ENCODE data around the gene GPR37. TPM values are rescaled to one million over a fixed set of nuclear protein-coding genes. Genes with fewer than 3 reads are reported as not detected.

The GPR37 gene
- polyA plus RNA-seq, 1 of the 3 experiments (the other 2 are of a cell fraction), result 0.03 TPM

DNA sequence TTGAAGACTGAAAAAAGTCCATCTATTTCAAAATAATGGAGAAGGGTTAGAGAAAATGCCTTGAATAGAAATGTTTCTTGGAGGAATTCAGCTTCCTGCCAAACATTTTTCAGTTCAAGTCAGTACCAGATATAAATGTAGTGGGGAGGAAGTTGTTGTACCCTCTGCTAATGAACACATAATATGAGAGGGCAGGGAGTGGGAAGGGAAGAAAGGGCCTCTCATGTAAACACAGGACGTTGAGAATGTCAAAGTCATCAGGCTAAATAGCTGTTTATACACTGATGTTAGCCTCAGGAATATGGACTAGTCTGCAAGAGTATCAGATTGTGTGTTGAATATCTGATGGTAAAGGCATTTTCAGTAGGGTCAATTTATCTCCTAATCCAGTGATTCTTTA, 37.0 kb downstream of the GPR37 start:
- Histone ChIP-seq H3K27me3 (ENCODE audit: insufficient read depth) (no peaks in the 10 kb centered on the region), H3K9ac (no peak overlapping the region), H3K79me2 (ENCODE audit: insufficient read depth) (no peaks in the 10 kb centered on the region), H2AFZ (ENCODE audit: low read depth) (no peak overlapping the region), H3K9me2 (no peaks in the 10 kb centered on the region), H4K20me1 (ENCODE audit: insufficient read depth) (no peaks in the 10 kb centered on the region), H3K9me3 (no peaks in the 10 kb centered on the region), H3K4me1 (ENCODE audit: control insufficient read depth in 1 of 2, insufficient read depth in 2 of 2, low read depth in 1 of 2, low read length in 1 of 2) (no peaks in the 10 kb centered on the region), H3K27ac (ENCODE audit: low read depth in 2 of 2, low read length in 1 of 2) (no peak overlapping the region), H3K4me2 (no peak overlapping the region), H3K4me3 (ENCODE audit: low read depth in 2 of 2, low read length in 1 of 2) (no peak overlapping the region), H3F3A (replicated peaks; ENCODE audit: insufficient read depth) (no peaks in the 10 kb centered on the region), H3K36me3 (replicated peaks in 1 of 2; ENCODE audit: control insufficient read depth in 1 of 2, insufficient read depth in 2 of 2, low read length in 1 of 2) (no peaks in the 10 kb centered on the region)
- TF ChIP-seq, protein P1, sequence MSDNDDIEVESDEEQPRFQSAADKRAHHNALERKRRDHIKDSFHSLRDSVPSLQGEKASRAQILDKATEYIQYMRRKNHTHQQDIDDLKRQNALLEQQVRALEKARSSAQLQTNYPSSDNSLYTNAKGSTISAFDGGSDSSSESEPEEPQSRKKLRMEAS (IDR thresholded peaks at IDR 0.05; ENCODE audit: low read depth), result no peak
- TF ChIP-seq RCOR1 (IDR thresholded peaks at IDR 0.05; ENCODE audit: low read length) (no peak), RXRA (IDR thresholded peaks at IDR 0.05; ENCODE audit: borderline replicate concordance, low read depth) (no peak), NFIC (IDR thresholded peaks at IDR 0.05; ENCODE audit: borderline replicate concordance) (no peak), CHD2 (IDR thresholded peaks at IDR 0.05; ENCODE audit: low read length, partially characterized antibody) (no peak), YY1 (IDR thresholded peaks at IDR 0.05; ENCODE audit: low read depth) (no peak), FOSL2 (IDR thresholded peaks at IDR 0.05; ENCODE audit: borderline replicate concordance, low read depth) (no peak), NRF1 (IDR thresholded peaks at IDR 0.05; ENCODE audit: low read depth, low read length) (no peak), EZH2phosphoT487 (IDR thresholded peaks at IDR 0.05; ENCODE audit: borderline replicate concordance, low read depth) (no peak)
- TF ChIP-seq, protein P2, sequence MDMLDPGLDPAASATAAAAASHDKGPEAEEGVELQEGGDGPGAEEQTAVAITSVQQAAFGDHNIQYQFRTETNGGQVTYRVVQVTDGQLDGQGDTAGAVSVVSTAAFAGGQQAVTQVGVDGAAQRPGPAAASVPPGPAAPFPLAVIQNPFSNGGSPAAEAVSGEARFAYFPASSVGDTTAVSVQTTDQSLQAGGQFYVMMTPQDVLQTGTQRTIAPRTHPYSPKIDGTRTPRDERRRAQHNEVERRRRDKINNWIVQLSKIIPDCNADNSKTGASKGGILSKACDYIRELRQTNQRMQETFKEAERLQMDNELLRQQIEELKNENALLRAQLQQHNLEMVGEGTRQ (IDR thresholded peaks at IDR 0.05; ENCODE audit: borderline replicate concordance, low read depth, low read length), result no peak
- TF ChIP-seq, protein P3, sequence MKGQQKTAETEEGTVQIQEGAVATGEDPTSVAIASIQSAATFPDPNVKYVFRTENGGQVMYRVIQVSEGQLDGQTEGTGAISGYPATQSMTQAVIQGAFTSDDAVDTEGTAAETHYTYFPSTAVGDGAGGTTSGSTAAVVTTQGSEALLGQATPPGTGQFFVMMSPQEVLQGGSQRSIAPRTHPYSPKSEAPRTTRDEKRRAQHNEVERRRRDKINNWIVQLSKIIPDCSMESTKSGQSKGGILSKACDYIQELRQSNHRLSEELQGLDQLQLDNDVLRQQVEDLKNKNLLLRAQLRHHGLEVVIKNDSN (IDR thresholded peaks at IDR 0.05; ENCODE audit: borderline replicate concordance, low read depth), result no peak
- DNase-seq, result no peak
- 5% methylated on average over 1 of the region's 1 CpG for WGBS (ENCODE audit: low lambda C conversion rate)
- CTCF ChIA-PET, result interaction anchor here (0.6 to 1.2 kb wide), 3 partner anchors 13 to 194 kb away, joined by 3 read pairs; no protein-coding TSS in a partner anchor
- POLR2A ChIA-PET, result no interaction called here

DNA sequence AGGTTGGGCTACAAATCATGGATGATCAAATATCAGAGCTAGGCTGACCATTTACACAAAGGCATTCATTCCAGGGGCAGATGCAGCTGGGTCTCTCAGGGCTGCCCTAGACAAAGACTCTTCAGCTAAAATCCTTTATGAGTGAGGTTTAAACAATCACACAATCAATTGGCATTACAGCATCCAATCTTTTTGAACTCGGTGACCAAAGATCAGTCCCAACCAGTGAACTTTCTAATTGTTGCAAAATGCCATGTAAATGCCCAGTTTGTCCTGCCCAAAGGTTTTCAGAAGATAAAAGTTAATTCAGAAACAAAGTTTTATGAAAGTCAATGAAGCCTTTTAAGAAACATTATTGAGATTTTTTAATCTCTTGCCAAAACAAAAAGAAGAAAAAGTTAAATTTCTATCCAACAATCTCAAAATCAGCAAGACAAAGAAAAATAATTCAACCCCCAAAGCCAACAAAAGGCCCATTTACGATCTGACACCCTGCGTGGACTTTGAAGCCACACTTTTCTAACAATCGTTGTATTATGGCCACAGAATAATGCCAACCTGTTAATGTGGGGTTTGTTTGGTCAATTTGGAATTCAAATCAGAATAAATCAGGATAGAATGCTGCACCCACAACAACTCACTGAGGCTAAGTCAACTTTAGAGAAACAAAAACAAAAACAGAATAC, 40.9 kb downstream of the GPR37 start:
- POLR2A ChIA-PET, result no interaction called here
- Histone ChIP-seq H3F3A (replicated peaks; ENCODE audit: insufficient read depth) (no peaks in the 10 kb centered on the region), H3K27me3 (ENCODE audit: insufficient read depth) (no peaks in the 10 kb centered on the region), H4K20me1 (ENCODE audit: insufficient read depth) (no peaks in the 10 kb centered on the region), H3K4me2 (no peak overlapping the region), H3K4me1 (ENCODE audit: control insufficient read depth in 1 of 2, insufficient read depth in 2 of 2, low read depth in 1 of 2, low read length in 1 of 2) (no peaks in the 10 kb centered on the region), H3K9ac (no peak overlapping the region), H2AFZ (ENCODE audit: low read depth) (no peak overlapping the region), H3K9me3 (no peaks in the 10 kb centered on the region), H3K4me3 (ENCODE audit: low read depth in 2 of 2, low read length in 1 of 2) (no peak overlapping the region), H3K27ac (ENCODE audit: low read depth in 2 of 2, low read length in 1 of 2) (no peak overlapping the region), H3K9me2 (no peaks in the 10 kb centered on the region), H3K79me2 (ENCODE audit: insufficient read depth) (no peaks in the 10 kb centered on the region), H3K36me3 (replicated peaks in 1 of 2; ENCODE audit: control insufficient read depth in 1 of 2, insufficient read depth in 2 of 2, low read length in 1 of 2) (no peaks in the 10 kb centered on the region)
- no peak for DNase-seq
- CTCF ChIA-PET, result interaction anchor here (0.6 kb wide), 1 partner anchor 34 kb away, joined by 3 read pairs; no protein-coding TSS in a partner anchor
- TF ChIP-seq RAD21 (IDR thresholded peaks at IDR 0.05; ENCODE audit: low read length) (no peak), FOXJ3 (CRISPR knock-in tag; IDR thresholded peaks at IDR 0.05) (no peak), GABPA (IDR thresholded peaks at IDR 0.05; ENCODE audit: low read depth) (no peak), NRF1 (IDR thresholded peaks at IDR 0.05; ENCODE audit: low read depth, low read length) (no peak), EP300 (IDR thresholded peaks at IDR 0.05; ENCODE audit: borderline replicate concordance in 1 of 2, low read depth in 1 of 2, low read length in 1 of 2) (no peak)
- TF ChIP-seq, protein P4, sequence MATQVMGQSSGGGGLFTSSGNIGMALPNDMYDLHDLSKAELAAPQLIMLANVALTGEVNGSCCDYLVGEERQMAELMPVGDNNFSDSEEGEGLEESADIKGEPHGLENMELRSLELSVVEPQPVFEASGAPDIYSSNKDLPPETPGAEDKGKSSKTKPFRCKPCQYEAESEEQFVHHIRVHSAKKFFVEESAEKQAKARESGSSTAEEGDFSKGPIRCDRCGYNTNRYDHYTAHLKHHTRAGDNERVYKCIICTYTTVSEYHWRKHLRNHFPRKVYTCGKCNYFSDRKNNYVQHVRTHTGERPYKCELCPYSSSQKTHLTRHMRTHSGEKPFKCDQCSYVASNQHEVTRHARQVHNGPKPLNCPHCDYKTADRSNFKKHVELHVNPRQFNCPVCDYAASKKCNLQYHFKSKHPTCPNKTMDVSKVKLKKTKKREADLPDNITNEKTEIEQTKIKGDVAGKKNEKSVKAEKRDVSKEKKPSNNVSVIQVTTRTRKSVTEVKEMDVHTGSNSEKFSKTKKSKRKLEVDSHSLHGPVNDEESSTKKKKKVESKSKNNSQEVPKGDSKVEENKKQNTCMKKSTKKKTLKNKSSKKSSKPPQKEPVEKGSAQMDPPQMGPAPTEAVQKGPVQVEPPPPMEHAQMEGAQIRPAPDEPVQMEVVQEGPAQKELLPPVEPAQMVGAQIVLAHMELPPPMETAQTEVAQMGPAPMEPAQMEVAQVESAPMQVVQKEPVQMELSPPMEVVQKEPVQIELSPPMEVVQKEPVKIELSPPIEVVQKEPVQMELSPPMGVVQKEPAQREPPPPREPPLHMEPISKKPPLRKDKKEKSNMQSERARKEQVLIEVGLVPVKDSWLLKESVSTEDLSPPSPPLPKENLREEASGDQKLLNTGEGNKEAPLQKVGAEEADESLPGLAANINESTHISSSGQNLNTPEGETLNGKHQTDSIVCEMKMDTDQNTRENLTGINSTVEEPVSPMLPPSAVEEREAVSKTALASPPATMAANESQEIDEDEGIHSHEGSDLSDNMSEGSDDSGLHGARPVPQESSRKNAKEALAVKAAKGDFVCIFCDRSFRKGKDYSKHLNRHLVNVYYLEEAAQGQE (IDR thresholded peaks at IDR 0.05; ENCODE audit: low read depth, low read length), result no peak
- TF ChIP-seq, protein P5, sequence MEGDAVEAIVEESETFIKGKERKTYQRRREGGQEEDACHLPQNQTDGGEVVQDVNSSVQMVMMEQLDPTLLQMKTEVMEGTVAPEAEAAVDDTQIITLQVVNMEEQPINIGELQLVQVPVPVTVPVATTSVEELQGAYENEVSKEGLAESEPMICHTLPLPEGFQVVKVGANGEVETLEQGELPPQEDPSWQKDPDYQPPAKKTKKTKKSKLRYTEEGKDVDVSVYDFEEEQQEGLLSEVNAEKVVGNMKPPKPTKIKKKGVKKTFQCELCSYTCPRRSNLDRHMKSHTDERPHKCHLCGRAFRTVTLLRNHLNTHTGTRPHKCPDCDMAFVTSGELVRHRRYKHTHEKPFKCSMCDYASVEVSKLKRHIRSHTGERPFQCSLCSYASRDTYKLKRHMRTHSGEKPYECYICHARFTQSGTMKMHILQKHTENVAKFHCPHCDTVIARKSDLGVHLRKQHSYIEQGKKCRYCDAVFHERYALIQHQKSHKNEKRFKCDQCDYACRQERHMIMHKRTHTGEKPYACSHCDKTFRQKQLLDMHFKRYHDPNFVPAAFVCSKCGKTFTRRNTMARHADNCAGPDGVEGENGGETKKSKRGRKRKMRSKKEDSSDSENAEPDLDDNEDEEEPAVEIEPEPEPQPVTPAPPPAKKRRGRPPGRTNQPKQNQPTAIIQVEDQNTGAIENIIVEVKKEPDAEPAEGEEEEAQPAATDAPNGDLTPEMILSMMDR (IDR thresholded peaks at IDR 0.05), result no peak
- WGBS (ENCODE audit: low lambda C conversion rate), result 58% methylated on average over 4 of the region's 4 CpGs

Data from SK-N-SH (cell line).